Measurements from ENCODE around the gene LCMT2.
A peak's percentile ranks its signal among the peaks of the same experiment; 100 is the strongest.

LCMT2 gene

DNA sequence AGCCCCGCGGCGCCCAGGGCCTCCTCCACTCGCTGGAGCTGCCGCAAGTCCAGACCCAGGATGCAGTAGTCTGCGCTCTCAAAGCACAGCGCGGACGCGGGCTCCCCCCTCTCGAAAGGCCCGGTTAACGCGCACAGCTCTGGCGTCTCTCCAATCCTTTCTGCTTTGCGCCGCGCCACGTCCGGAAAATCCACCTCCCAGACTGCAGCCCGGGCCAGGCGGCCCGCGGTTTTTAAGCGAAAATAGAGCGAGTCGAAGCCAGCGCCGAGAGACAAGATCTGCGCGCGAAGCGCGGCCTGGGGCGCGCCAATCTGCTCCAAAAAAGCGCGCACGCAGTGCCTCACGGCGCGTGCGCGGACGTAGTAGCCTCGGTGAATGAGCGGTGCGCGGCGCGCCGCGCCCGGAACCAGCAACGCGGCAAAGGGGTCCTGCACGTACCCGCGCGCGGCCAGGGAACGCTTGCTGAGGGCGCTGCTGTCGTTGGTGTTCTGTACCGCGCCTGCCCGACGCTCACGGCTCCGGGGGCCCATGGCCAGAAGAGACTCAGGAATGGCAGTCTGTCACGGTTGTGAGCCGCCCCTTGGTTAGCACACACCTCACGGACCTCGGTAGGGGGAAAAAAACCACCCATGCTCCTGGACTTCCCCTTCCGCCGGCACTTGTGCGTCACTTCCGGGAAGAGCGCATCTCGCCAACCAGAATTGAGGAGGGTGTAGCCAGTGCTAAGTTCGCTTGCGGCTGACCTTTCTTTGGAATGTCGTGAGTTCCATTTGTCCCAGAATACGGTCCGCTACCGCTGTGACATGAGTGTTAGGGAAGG is at the start of gene LCMT2:
TSS of gene LCMT2 (minus strand) at position 614 of the 820 bp plus-strand sequence. CDS start at position 530, 84 bp downstream.
- peak within 1 kb of the TSS; percentile 55 to 90 (median 68) for H3K4me3 ChIP-seq
- H3K27ac ChIP-seq = peak within 1 kb of the TSS; percentile 71 to 95 (median 90)

DNA sequence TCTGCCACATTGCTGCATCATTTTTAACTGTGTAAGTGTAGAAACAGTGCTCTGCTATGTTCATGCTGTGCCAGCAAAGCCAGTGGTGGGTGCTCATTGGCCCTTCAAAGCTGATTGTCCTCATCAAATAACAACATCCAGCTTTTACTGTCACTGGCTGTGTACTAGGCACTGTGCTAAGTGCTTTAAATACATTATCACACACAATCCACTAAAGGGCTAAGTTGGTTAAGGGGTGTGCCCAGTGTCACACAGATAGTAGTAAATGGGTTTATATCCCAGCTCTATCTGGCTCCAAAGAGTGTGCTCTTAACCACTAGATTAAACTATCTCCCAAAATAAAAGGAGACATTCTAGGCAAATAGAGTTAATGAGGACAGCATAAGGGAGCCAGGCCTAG is 48.2 kb upstream of the LCMT2 start:
- Histone ChIP-seq H3K4me3 (no peak overlapping the region), H3K27ac (no peak overlapping the region)

DNA sequence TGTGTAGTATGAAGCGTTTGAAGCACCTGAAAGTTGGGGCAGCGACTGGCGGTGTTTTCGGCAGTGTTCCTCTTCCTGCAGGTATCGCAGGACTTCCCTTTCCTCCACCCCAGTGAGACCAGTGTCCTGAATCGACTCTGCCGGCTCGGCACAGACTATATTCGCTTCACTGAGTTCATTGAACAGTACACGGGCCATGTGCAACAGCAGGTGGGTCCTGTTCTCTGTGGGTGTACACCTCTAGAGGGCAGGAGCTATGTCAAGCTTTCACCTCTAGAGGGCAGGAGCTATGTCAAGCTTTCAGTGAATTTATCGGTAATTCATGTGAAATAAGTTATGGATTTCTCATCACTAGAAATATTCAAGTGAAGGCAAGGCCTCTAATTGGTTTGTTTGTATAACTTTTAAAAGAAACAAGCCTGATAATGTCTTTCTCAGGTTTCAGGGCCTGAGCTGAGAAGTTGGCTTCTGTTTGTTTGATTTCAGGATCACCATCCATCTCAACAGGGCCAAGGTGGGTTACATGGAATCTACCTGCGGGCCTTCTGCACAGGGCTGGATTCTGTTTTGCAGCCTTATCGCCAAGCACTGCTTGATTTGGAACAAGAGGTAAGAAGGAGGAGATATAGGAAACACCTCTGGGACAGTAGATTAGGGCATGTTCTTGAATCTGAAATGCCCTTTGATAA is 45.8 kb upstream of the LCMT2 start:
- Histone ChIP-seq H3K27ac (no peak overlapping the region), H3K4me3 (no peak overlapping the region)

DNA sequence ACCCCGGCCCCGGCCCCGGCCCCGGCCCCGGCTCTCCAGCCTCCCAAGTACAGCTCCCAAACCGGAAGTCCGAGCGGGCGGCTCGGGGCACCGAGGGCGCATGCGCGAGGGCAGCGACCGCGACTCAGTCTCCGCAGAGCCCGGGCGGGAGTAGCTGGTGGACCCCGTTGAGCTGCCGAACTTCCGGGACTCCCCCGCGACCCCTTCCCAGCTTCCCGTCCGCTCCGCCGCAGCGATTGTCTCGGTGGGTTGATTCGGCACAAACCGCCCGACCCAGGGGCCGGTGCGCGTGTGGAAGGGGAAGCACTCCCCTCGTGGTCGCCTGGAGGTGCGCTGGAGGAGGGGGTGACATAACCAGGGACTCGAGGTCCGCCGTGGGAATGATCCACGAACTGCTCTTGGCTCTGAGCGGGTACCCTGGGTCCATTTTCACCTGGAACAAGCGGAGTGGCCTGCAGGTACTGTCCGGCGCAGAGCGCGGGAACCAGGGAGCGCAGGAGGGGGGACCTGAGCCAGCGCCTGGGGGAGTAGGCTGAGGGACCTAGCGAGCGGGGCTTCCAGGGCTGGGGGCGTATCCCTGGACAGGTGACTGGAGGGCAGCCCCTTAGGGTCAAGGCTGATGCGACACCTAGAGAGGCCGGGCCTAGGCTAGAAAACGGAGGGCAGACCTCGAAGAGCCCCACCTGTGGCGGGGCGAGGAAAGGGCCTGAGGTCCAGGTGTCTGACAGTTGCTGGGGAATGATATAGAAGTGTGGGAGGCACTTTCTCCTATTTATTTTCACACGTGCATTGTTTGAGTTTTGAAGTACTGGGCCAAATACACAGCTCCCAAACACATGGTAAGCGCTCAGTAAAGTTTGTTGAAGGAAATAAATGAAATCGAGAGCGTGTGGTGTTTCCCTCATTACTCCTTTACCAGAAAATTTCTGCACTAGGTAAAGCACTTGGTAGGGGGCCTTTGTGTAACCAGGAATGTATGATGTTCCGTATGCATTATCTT is 40.9 kb upstream of the LCMT2 start, which contains the start of the genes TUBGCP4 and ZSCAN29:
TSS of gene TUBGCP4 (plus strand) at position 127 of the 1,000 bp plus-strand sequence. CDS start at position 381, 254 bp downstream.
TSS of gene ZSCAN29 (minus strand) at position 69 of the 1,000 bp plus-strand sequence. CDS start 1,130 bp downstream, outside the sequence.
- Histone ChIP-seq H3K4me3 (peak within 1 kb of the TSS; percentile 60 to 77 (median 70)), H3K27ac (peak within 1 kb of the TSS; percentile 40 to 90 (median 81))

- Histone ChIP-seq H3K27ac (peak overlapping the region; percentile 40 to 90 (median 81)), H3K4me3 (peak overlapping the region; percentile 60 to 77 (median 70))
These were observed 40.1 kb upstream of the LCMT2 start for GRCh38 chr15:43370310-43370974.

GRCh38 chr15:43361313-43361903 is 31.0 kb upstream of the LCMT2 start:
- Histone ChIP-seq H3K4me3 (no peak overlapping the region), H3K27ac (no peak overlapping the region)

DNA sequence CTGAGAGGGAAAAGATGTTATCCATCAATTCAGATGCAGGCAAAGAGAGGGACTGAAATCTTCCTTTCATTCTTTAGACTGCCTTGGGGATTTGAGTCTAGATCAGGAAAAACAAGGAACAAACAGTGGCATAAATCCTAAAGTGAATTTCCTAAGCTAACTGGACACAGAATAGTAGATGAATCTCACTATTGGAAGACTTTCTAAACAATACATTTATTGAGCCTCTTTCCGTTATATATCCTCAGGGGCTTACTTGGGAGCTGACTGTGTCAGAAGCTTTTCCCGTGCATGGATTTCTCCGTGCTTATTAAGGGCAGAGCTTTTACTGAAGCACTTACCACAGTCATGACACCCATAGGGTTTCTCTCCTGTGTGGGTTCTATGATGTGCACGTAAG is 30.4 kb upstream of the LCMT2 start:
- no peak overlapping the region for H3K4me3 ChIP-seq

GRCh38 chr15:43352693-43353382 is 22.5 kb upstream of the LCMT2 start:
- no peak overlapping the region for H3K4me3 ChIP-seq
- no peak overlapping the region for H3K27ac ChIP-seq

More for the DNA sequence above, 30.4 kb upstream of the LCMT2 start:
- no peak overlapping the region for H3K27ac ChIP-seq

DNA sequence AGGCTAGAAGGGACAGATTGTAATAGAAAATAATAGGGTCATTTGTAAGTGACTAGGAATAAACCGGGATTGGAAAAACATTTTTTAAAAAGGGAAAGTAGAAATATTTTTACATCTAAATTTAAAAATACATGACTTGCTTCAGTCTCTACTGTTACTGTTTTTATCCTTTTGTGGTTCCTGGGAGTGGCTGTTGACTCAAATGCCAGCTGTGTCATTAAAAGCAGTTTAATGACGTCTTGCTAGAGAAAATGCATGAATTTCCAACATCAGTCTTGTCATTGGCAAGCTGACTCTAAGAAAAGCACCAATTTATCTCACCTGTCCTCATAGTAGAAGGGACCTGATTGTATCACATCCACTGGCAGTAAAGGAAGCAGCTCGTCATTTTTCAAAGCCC is 16.7 kb upstream of the LCMT2 start:
- Histone ChIP-seq H3K27ac (no peak overlapping the region), H3K4me3 (no peak overlapping the region)

DNA sequence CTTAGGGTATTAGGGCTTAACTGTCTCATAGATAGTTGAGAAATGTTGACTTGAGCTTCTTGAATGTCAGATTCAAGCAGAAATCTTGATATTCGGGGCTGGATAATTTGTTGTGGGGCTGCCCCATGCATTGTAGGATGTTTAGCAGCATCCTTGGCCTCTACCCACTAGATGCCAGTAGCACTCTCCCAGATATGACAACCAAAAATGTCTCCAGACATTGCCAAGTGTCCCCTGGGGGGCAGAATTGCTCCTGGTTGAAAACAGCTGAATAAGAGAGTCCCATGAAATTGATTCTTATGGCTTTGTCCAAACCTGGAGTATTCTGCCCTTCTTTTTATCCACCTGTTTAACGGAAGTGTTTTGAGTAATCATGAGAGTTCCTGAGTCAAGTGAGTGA is 15.9 kb upstream of the LCMT2 start:
- Histone ChIP-seq H3K4me3 (no peak overlapping the region), H3K27ac (no peak overlapping the region)

- Histone ChIP-seq H3K4me3 (peak overlapping the region; percentile 55 to 90 (median 68)), H3K27ac (peak overlapping the region; percentile 71 to 95 (median 90))
These were observed 361 bp upstream of the LCMT2 start for GRCh38 chr15:43330780-43331087.

GRCh38 chr15:43329217-43329959 is 985 bp downstream of the LCMT2 start:
- Histone ChIP-seq H3K27ac (peak overlapping the region in 20 of 21 experiments; percentile 79 to 95 (median 90)), H3K4me3 (peak overlapping the region; percentile 55 to 90 (median 68))

GRCh38 chr15:43325039-43325684 is 5.2 kb downstream of the LCMT2 start:
- Histone ChIP-seq H3K27ac (no peak overlapping the region), H3K4me3 (no peak overlapping the region)

DNA sequence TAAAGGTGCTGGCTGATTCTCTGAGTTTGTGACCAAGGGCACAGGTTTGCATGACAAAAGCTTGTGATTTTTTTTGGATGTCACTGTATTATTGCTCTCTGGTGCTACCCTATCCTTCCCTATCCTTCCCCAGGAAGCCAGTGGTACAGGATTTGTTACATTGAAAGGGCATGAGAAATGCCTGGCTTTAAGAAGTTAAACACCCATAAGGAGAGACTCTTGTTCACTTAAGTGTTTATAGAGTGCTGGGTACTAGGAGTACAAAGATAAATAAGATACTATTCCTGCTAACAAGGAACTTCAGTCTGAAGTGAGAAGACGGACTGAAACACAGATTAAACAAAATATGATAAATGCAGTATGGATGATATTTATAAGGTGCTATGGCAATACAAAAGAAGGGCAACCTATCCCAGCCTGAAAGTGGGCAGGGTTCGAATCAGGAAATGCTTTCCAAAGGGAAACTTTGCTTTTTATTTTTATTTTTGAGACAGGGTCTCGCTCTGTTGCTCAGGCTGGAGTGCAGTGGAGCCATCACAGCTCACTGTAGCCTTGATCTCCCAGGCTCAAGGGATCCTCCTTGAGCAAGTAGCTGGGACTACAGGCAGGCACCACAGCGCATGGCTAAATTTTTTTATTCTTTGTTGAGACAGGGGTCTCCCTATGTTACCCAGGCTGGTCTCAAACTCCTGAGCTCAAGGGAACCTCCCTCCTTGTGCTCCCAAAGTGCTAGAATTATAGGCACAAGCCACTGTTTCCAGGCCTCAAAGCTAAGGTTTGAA is 11.2 kb downstream of the LCMT2 start:
- no peak overlapping the region for H3K4me3 ChIP-seq
- no peak overlapping the region for H3K27ac ChIP-seq

- H3K27ac ChIP-seq = no peak overlapping the region
- no peak overlapping the region for H3K4me3 ChIP-seq
These were observed 12.7 kb downstream of the LCMT2 start for GRCh38 chr15:43317566-43318184.

DNA sequence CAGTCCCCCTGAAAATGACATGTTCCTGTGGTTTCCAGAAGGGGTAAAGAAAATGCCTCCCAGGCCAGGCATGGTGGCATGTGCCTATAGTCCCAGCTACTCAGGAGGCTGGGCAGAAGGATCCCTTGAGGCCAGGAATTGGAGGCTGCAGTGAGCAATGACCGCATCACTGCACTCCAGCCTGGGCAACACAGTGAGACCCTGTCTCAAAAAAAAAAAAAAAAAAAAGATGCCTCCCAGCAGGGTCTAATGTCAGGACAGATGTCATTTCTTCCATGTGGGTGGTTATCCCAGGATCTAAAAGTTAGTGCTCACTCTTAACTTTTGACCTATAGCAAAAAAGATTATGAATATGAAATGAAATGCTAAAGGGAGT is 13.4 kb downstream of the LCMT2 start:
- Histone ChIP-seq H3K4me3 (no peak overlapping the region), H3K27ac (no peak overlapping the region)

Data from skin epidermis (tissue), 12 donors.